Measurements from ENCODE around the gene RHBDL1. TPM values are rescaled to one million over a fixed set of nuclear protein-coding genes. Genes with fewer than 3 reads are reported as not detected.

The RHBDL1 gene
- total RNA-seq, 1 experiment from 2014 or later, result 1.7 TPM

GRCh38 chr16:721765-722540 lies 46.5 kb downstream of the RHBDL1 start:
- Histone ChIP-seq H2AFZ (ENCODE audit: low read length) (no peak overlapping the region), H3K27ac (ENCODE audit: low read length) (no peak overlapping the region), H3K36me3 (ENCODE audit: low read depth, low read length) (no peaks in the 10 kb centered on the region), H3K4me2 (ENCODE audit: low read length) (peak overlapping the region; percentile 93), H3F3A (ENCODE audit: low read length, unreplicated experiment) (peaks cover 3% of the 10 kb centered on the region), H3K9ac (ENCODE audit: low read length) (no peak overlapping the region), H3K9me3 (ENCODE audit: low read length) (no peaks in the 10 kb centered on the region), H3K4me3 (ENCODE audit: low read length) (peak overlapping the region; percentile 82), H4K20me1 (ENCODE audit: low read length) (0 out of 2 replicates have a peak, but pooled peaks cover 1% of the 10 kb centered on the region), H3K79me2 (ENCODE audit: low read length) (peaks cover 3% of the 10 kb centered on the region; the same call in 1 of the 2 replicates), H3K4me1 (ENCODE audit: insufficient read depth, low read length) (peaks cover 20% of the 10 kb centered on the region; the same call in 1 of the 2 replicates), H3K9me2 (replicated peaks; ENCODE audit: low read length) (no peaks in the 10 kb centered on the region), H3K27me3 (ENCODE audit: low read length) (no peaks in the 10 kb centered on the region)
- no peak for ATAC-seq
- BruUV-seq (replicated peaks), result no TSS peak
- TF ChIP-seq CTCF (conservative IDR thresholded peaks at IDR 0.05; ENCODE audit: low read depth, low read length) (no peak), EZH2phosphoT487 (IDR thresholded peaks at IDR 0.05; ENCODE audit: borderline replicate concordance, low read length) (no peak), EZH2 (IDR thresholded peaks at IDR 0.05; ENCODE audit: low read length, unreplicated experiment) (no peak)
- DNase-seq, result no peak
- CTCF ChIA-PET, result no interaction called here
- intact Hi-C loops (cut with micrococcal nuclease), result no loop called here
- POLR2A ChIA-PET (ENCODE audit: unreplicated experiment), result interaction anchor here (0.6 to 1.4 kb wide), 3 partner anchors 9 to 1433 kb away, joined by 3 to 5 read pairs (median 5); no protein-coding TSS in a partner anchor

DNA sequence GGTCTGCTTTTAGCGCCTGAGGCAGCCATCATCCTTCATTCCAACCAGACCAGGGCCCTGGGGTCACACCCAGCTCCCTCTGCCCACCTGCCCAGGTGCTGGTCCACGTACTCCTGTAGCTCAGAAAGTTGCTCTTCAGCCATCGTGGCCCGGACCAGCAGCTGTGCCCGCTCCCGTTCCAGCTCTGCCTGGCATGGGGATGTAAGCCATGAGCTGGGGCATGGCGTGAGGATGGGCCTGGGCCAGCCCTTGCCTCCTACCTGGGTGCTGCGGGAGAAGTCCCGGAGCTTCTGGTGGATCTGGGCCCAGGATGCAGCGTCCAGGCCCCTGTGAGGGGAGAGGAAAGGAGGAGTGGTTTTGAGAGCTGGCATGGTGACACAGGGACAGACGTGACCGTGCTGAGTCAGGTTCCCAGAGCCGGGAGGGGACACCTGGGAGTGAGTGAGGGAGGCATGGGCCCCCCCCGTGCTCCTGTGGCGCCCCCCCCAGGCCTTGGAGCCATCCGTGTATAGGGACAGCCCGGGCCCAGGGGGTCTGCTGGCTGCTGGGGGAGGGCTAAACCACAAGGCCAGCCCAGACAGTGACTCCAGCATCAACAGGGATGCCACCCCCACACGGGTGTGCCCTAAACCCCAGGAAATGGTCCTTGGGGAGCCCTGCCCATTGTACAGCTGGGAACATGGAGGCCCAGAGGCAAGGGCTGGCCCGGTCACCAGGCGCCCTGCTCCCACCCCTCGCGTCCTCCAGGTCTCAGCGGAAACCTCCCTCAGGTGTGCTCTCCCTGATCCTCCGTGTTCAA lies 47.6 kb downstream of the RHBDL1 start:
- POLR2A ChIA-PET (ENCODE audit: unreplicated experiment), result interaction anchor here (0.6 kb wide), 1 partner anchor 1432 kb away, joined by 5 read pairs; no protein-coding TSS in a partner anchor
- no peaks in the 10 kb centered on the region for H3K36me3 ChIP-seq (ENCODE audit: low read depth, low read length)
- TF ChIP-seq EZH2phosphoT487 (IDR thresholded peaks at IDR 0.05; ENCODE audit: borderline replicate concordance, low read length), result no peak
- TF ChIP-seq EZH2 (IDR thresholded peaks at IDR 0.05; ENCODE audit: low read length, unreplicated experiment), result no peak
- no peak for TF ChIP-seq CTCF (conservative IDR thresholded peaks at IDR 0.05; ENCODE audit: low read depth, low read length)
- intact Hi-C loops (cut with micrococcal nuclease), result no loop called here
- no peaks in the 10 kb centered on the region for H3K9me2 ChIP-seq (replicated peaks; ENCODE audit: low read length)
- peaks cover 24% of the 10 kb centered on the region; the same call in 1 of the 2 replicates for H3K4me1 ChIP-seq (ENCODE audit: insufficient read depth, low read length)
- DNase-seq (no peak), ATAC-seq (no peak)
- no peak overlapping the region for H3K27ac ChIP-seq (ENCODE audit: low read length)
- no peaks in the 10 kb centered on the region for H3K27me3 ChIP-seq (ENCODE audit: low read length)
- TSS peak; percentile 3 for BruUV-seq (replicated peaks)
- H3F3A ChIP-seq (ENCODE audit: low read length, unreplicated experiment), result peaks cover 3% of the 10 kb centered on the region
- H3K79me2 ChIP-seq (ENCODE audit: low read length), result no peaks in the 10 kb centered on the region
- H2AFZ ChIP-seq (ENCODE audit: low read length), result no peak overlapping the region
- H3K4me2 ChIP-seq (ENCODE audit: low read length), result no peak overlapping the region
- no peaks in the 10 kb centered on the region for H4K20me1 ChIP-seq (ENCODE audit: low read length)
- no peak overlapping the region for H3K4me3 ChIP-seq (ENCODE audit: low read length)
- no peak overlapping the region for H3K9ac ChIP-seq (ENCODE audit: low read length)
- CTCF ChIA-PET, result no interaction called here
- H3K9me3 ChIP-seq (ENCODE audit: low read length), result no peaks in the 10 kb centered on the region

Data from PC-3 (cell line).